BJ (cell line): ENCODE results near the gene PPRC1. TPM values are rescaled to one million over a fixed set of nuclear protein-coding genes. Genes with fewer than 3 reads are reported as not detected.
"Not testable (repeated sequence)": the region's sequence is repeated elsewhere in the genome, so short reads cannot be mapped to it uniquely, and the experiment has no call there.

Source experiments
- CTCF ChIA-PET: fragments of 350-600 bp; formaldehyde crosslinking; extraction: SDS; loops from one replicate; lab custom pipeline; 2021; ENCODE audit warnings: antibody characterized with exemption, inconsistent platforms; lab: Yijun Ruan, JAX
- POLR2A ChIA-PET: fragments of 300-600 bp; sonication (Branson Sonifier 250); formaldehyde crosslinking; extraction: SDS; loops from one replicate; lab custom pipeline; 2021; ENCODE audit warnings: antibody characterized with exemption; lab: Charles Lee
- DNase-seq: peaks from one replicate; pipeline ENCODE4 v3.0.0-alpha.2; 2011; ENCODE audit warnings: low read depth
- H3K27me3 ChIP-seq: 2 replicates; pipeline ENCODE4 v1.6.0; 2011; ENCODE audit warnings: low read length; ENCODE audit not compliant: control insufficient read depth, insufficient read depth
- H3K36me3 ChIP-seq: 2 replicates; pipeline ENCODE4 v1.5.1; 2011; ENCODE audit warnings: low read length; ENCODE audit not compliant: control insufficient read depth, insufficient read depth
- H3K4me3 ChIP-seq: 2 replicates; pipeline ENCODE4 v1.5.1; 2011; ENCODE audit warnings: low read depth, mild to moderate bottlenecking, control low read depth, low read length
- CTCF ChIP-seq: IDR thresholded peaks from 2 replicates; pipeline ENCODE4 v1.5.1; 2011; ENCODE audit warnings: low read depth, mild to moderate bottlenecking, control low read depth, inconsistent platforms, low read length, moderate library complexity; ENCODE audit not compliant: insufficient read depth
- polyA plus RNA-seq: library from polyadenylated mRNA; depleted of rRNA; stranded (reverse); fragments of >200 nt; gene quantifications from 2 replicates; pipeline ENCODE4 v1.2.3, GENCODE V29; 2011

Gene PPRC1
- polyA plus RNA-seq, 1 experiment = 17.3 TPM

GRCh38 chr10:102175415-102175814, 42.6 kb downstream of the PPRC1 start:
- DNase-seq = peak; percentile 41
- Histone ChIP-seq H3K27me3 (no peaks in the 10 kb centered on the region), H3K36me3 (no peaks in the 10 kb centered on the region), H3K4me3 (no peak overlapping the region)
- POLR2A ChIA-PET = no interaction called here
- no peak for TF ChIP-seq CTCF
- CTCF ChIA-PET = interaction anchor here (1.1 to 1.6 kb wide), 2 partner anchors 55 to 226 kb away, joined by 3 to 7 read pairs; no protein-coding TSS in a partner anchor

- CTCF ChIA-PET = interaction anchor here (1.8 kb wide), 1 partner anchor 15 kb away, joined by 7 read pairs; no protein-coding TSS in a partner anchor
- Histone ChIP-seq H3K4me3 (no peak overlapping the region), H3K36me3 (no peaks in the 10 kb centered on the region), H3K27me3 (peaks cover 6% of the 10 kb centered on the region)
- POLR2A ChIA-PET = no interaction called here
- no peak for DNase-seq
- TF ChIP-seq CTCF = no peak
These were observed 51.8 kb downstream of the PPRC1 start for GRCh38 chr10:102184606-102185005.

GRCh38 chr10:102185272-102185671, 52.4 kb downstream of the PPRC1 start:
- no peak for TF ChIP-seq CTCF
- ChIA-PET POLR2A (no interaction called here), CTCF (interaction anchor here (1.8 kb wide), 1 partner anchor 15 kb away, joined by 7 read pairs; no protein-coding TSS in a partner anchor)
- no peaks in the 10 kb centered on the region for H3K36me3 ChIP-seq
- DNase-seq = no peak
- H3K27me3 ChIP-seq = peaks cover 6% of the 10 kb centered on the region
- no peak overlapping the region for H3K4me3 ChIP-seq

GRCh38 chr10:102185811-102186527, 53.1 kb downstream of the PPRC1 start:
- Histone ChIP-seq H3K27me3 (peaks cover 6% of the 10 kb centered on the region), H3K36me3 (no peaks in the 10 kb centered on the region), H3K4me3 (no peak overlapping the region)
- TF ChIP-seq CTCF = no peak
- no peak for DNase-seq
- ChIA-PET POLR2A (interaction anchor here (0.6 kb wide), 1 partner anchor 17 kb away, joined by 3 read pairs; no protein-coding TSS in a partner anchor), CTCF (interaction anchor here (1.8 kb wide), 1 partner anchor 16 kb away, joined by 7 read pairs; no protein-coding TSS in a partner anchor)

- POLR2A ChIA-PET = no interaction called here
These were observed 55.6 kb downstream of the PPRC1 start for GRCh38 chr10:102188298-102188940.

GRCh38 chr10:102188941-102189898, 56.4 kb downstream of the PPRC1 start:
- CTCF ChIA-PET = interaction anchor here (0.7 to 2.0 kb wide), 4 partner anchors 10 to 213 kb away, joined by 3 to 11 read pairs (median 4); no protein-coding TSS in a partner anchor
- DNase-seq, POLR2A ChIA-PET: not testable (repeated sequence)

More at GRCh38 chr10:102188298-102188940, 55.6 kb downstream of the PPRC1 start:
- Histone ChIP-seq H3K36me3 (no peaks in the 10 kb centered on the region), H3K4me3 (no peak overlapping the region), H3K27me3 (peaks cover 8% of the 10 kb centered on the region)
- DNase-seq = no peak
- CTCF ChIA-PET = interaction anchor here (1.2 to 1.7 kb wide), 2 partner anchors 160 to 205 kb away, joined by 3 to 5 read pairs; no protein-coding TSS in a partner anchor
- TF ChIP-seq CTCF = no peak

More at GRCh38 chr10:102188941-102189898, 56.4 kb downstream of the PPRC1 start:
- H3K4me3 ChIP-seq, H3K36me3 ChIP-seq, H3K27me3 ChIP-seq: not testable (repeated sequence)
